Fibroblast of villous mesenchyme (primary cell): ENCODE data around the gene GM2A. TPM values are rescaled to one million over a fixed set of nuclear protein-coding genes. Genes with fewer than 3 reads are reported as not detected.
A peak's percentile ranks its signal among the peaks of the same experiment; 100 is the strongest.
"Not testable (repeated sequence)": the region's sequence is repeated elsewhere in the genome, so short reads cannot be mapped to it uniquely, and the experiment has no call there.

Experiments
- DNase-seq: peaks from one replicate; pipeline ENCODE4 v3.0.0-alpha.2; 2010; ENCODE audit warnings: low read depth
- H3K4me3 ChIP-seq: 2 replicates; pipeline ENCODE4 v1.5.1; 2011; ENCODE audit warnings: low read depth, mild to moderate bottlenecking, low read length
- total RNA-seq: library from RNA; depleted of rRNA; stranded (reverse); fragments of >200 nt; gene quantifications from 2 replicates; pipeline ENCODE4 v1.2.3, GENCODE V29; 2012
- TF ChIP-seq, protein P1 (sequence below): IDR thresholded peaks from 2 replicates; pipeline ENCODE4 v1.5.1; 2012; ENCODE audit warnings: low read depth, mild to moderate bottlenecking, low read length; ENCODE audit not compliant: insufficient read depth

Gene GM2A
- total RNA-seq, 1 donor, result 28.1 TPM

DNA sequence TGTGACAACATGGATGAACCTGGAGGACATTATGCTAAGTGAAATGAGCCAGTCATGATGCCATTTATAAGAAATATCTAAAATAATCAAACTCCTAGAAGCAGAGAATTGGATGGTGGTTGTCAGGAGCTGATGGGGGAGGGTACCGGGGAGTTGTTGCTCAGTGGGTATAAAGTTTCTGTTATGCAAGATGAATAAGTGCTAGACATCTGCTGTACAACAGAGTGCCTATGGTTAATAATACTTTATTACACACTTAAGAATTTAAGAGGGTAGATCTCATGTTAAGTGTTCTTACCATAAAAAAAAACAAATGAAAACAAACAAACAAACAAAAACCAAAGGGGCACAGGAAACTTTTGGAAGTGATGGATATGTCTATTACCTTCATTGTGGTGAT is 16.1 kb upstream of the GM2A start:
- no peak for DNase-seq
- H3K4me3 ChIP-seq, result no peak overlapping the region
- TF ChIP-seq, protein P1, sequence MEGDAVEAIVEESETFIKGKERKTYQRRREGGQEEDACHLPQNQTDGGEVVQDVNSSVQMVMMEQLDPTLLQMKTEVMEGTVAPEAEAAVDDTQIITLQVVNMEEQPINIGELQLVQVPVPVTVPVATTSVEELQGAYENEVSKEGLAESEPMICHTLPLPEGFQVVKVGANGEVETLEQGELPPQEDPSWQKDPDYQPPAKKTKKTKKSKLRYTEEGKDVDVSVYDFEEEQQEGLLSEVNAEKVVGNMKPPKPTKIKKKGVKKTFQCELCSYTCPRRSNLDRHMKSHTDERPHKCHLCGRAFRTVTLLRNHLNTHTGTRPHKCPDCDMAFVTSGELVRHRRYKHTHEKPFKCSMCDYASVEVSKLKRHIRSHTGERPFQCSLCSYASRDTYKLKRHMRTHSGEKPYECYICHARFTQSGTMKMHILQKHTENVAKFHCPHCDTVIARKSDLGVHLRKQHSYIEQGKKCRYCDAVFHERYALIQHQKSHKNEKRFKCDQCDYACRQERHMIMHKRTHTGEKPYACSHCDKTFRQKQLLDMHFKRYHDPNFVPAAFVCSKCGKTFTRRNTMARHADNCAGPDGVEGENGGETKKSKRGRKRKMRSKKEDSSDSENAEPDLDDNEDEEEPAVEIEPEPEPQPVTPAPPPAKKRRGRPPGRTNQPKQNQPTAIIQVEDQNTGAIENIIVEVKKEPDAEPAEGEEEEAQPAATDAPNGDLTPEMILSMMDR, result no peak

DNA sequence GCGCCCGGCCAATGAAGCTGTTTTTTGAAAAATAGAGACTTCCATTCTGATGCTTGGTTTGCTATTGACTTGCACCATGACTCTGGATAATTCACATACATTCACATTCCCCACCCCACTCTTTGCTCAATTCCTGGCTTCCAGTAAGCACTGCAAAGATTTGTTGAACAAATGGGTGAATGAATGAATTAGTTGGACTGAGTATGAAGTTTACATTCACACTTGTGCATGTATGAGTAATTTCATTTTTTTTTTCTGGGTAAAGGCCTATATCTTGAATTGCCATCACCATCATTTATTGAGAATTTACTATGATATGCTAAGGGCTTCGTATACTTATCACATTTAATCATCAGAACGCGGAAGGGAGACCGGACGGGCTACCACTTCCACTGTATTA is 15.3 kb upstream of the GM2A start:
- DNase-seq, result no peak
- no peak overlapping the region for H3K4me3 ChIP-seq
- TF ChIP-seq, protein P1, result no peak

DNA sequence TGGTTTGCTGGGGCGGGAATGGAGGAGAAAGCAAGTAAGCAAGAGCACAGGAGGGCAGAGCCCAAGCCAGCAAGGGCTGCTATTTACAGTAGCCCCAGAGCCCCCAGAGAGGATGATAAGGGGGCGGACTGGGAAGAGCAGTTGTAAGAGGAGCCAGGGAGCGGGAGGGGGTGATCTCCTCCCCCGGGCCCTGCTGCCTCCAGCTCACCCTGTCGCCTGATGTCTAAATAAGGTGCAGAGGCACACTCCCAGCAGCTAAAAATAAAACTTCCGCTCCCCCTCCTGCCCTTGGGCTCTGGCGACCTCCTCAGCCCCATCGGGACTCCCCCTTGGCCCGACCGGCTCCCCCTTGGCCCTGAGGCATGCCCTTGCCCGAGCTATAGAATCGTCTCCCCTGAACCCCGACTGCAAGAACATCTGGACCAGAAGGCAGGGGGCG is 14.7 kb upstream of the GM2A start:
- DNase-seq, result no peak
- TF ChIP-seq, protein P1, result no peak
- H3K4me3 ChIP-seq, result peak overlapping the region; percentile 39

DNA sequence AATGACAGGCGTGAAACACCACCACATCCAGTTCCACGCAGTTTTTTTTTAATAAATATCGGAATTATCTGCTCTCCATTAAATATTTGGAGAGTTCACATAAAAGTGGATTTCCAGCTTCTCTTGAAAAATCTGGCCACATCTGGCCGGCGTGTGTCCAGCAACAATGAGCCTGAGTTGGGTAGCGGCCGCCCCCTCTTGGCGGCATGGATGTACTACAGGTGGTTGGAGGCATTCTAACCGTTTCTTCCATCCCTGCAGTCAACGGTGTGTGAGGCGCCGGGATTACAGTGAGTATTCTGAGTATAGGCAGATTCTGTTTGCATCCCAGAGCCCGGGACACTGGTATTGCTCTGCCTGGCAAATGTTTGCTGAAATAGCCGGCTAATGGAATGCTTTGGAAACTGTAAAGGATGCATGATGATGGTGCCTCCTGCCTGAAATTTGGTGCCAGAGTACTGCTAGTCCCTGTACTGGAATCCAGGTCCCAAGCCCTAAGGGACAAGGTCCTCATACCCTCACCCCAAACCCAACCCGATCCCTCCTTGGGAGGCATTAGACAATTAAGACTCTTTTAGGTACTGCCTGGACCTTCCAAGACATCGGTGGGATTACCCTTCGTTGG is 13.6 kb upstream of the GM2A start:
- DNase-seq, result peak; percentile 79
- TF ChIP-seq, protein P1, result peak; percentile 97
- H3K4me3 ChIP-seq, result peak overlapping the region; percentile 39

DNA sequence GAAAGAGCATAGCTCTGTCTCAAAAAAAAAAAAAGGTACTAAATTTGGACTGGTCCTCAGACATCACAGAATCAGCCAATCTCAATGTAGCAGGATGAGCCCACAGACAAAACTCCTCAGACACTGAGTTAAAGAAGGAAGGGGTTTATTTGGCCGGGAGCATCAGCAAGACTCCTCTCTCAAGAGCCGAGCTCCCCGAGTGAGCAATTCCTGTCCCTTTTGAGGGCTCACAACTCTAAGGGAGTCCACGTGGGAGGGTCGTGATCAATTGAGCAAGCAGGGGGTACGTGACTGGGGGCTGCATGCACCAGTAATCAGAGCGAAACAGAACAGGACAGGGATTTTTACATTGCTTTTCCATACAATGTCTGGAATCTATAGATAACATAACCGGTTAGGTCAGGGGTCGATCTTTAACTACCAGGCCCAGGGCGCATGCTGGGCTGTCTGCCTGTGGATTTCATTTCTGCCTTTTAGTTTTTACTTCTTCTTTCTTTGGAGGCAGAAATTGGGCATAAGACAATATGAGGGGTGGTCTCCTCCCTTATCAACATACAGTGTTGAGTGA is 12.6 kb upstream of the GM2A start:
- H3K4me3 ChIP-seq, DNase-seq: not testable (repeated sequence)

DNA sequence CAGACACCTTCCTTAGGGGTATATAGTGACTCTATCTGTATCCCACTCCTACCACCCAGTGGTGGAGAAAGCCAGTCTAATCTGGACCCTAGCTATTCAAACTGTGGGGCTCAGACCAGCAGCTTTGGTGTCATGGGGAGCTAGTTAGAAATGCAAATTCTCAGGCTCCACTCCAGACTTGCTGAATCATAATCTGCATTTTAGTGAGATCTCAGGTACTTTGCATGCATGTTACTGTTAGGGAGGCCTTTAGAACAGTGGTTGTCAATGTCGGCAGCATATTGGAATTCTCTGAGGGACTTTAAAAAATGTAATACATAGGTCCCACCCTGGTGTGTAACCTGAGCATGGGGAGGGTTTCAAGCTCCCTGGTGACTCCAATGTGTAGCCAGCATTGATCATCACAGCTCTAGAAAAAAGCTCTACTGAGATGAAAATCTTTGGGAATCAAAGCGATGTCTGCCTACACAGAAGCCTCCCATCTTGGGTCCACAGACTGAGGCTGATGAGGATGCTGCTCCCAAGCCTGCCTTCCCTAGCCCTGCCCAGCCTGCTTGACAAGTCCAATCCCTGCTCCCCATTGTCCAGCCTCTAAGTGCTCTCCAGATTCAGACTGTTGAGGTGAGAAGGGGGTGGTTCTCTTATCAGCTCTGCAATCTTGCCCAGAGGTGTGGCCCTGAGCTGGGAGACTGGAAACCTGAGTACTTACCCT is 11.9 kb upstream of the GM2A start:
- TF ChIP-seq, protein P1, result no peak
- DNase-seq, result no peak
- H3K4me3 ChIP-seq, result no peak overlapping the region

DNA sequence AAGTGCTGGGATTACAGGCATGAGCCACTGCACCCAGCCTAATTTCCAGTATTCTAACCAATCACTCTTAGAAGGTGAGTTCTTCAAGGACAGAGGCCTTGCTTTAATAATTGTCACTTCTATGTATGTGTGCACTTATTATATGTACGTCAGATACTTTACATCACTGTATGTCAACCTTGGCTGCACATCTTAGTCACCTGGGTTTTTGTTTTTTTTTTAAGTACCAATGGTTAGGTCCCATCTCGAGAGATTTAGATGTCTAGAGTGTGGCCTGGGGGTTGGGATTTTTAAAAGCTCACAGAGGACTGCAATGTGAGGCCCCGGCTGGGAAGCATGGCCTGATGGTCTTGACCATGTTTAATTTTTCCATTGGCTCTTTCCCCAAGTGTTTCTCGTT is 9.9 kb upstream of the GM2A start:
- no peak overlapping the region for H3K4me3 ChIP-seq
- DNase-seq, result no peak
- TF ChIP-seq, protein P1, result no peak
